Right cardiac atrium (tissue), 5 donors: ENCODE data around the gene AASDH. TPM values are rescaled to one million over a fixed set of nuclear protein-coding genes. Genes with fewer than 3 reads are reported as not detected.
A peak's percentile ranks its signal among the peaks of the same experiment; 100 is the strongest.

Experiments
- ATAC-seq, 2 donors: fragments of 200-7000 bp; cut with Tn5 transposase; one replicate each; pipeline versions ENCODE4 v1.8.0 to v1.9.1; 2020; ENCODE audit warnings: moderate library complexity in 2 of 2, mild to moderate bottlenecking in 1 of 2
- DNase-seq, 3 donors: peaks; one replicate each; pipeline ENCODE4 v3.0.0-alpha.2; 2020
- H3K27ac ChIP-seq: one replicate; pipeline ENCODE4 v1.5.1; 2013; ENCODE audit warnings: mild to moderate bottlenecking, low read length, control low read depth, moderate library complexity
- H3K27me3 ChIP-seq: one replicate; pipeline ENCODE4 v1.6.1; 2013; ENCODE audit not compliant: control insufficient read depth, insufficient read depth
- H3K4me1 ChIP-seq: one replicate; pipeline ENCODE4 v1.6.1; 2013; ENCODE audit warnings: low read length; ENCODE audit not compliant: control insufficient read depth, insufficient read depth
- H3K4me3 ChIP-seq: one replicate; pipeline ENCODE4 v1.5.1; 2013; ENCODE audit warnings: low read length, control low read depth
- H3K9me3 ChIP-seq: one replicate; pipeline ENCODE4 v1.6.1; 2013; ENCODE audit warnings: low read length; ENCODE audit not compliant: control insufficient read depth
- WGBS: extraction: QIAGEN DNeasy Blood & Tissue Kit; methylation state at CpG from one replicate; pipeline ENCODE4 v1.1.7; 2013; 5-methylcytosine and 5-hydroxymethylcytosine counted together
- intact Hi-C, 4 donors: fragments of 100-400 bp; cut with DNase I; formaldehyde crosslinking; loops; one replicate each; pipeline versions ENCODE4 v1.11.0 to v1.14.0; 2022 to 2023
- long read RNA-seq, 4 donors: library from polyadenylated mRNA; unstranded; transcript quantifications; one replicate each; pipeline ENCODE4 v2.0.0, GENCODE V29; 2020 to 2021
- polyA plus RNA-seq: library from polyadenylated mRNA; stranded (reverse); fragments of 200-250 nt; gene quantifications from one replicate; pipeline ENCODE4 v1.2.3, GENCODE V29; 2013
- total RNA-seq, 4 donors: library from RNA; stranded (reverse); fragmentation: NEBNext Ultra II Directional; extraction: Animal tissue kit (Norgen Biotek cat#: 25700); gene quantifications; one replicate each; pipeline ENCODE4 v1.2.1, GENCODE V29; 2021
- donor health status: healthy with polysubstance abuse.
- donor health status: DM: no; HTN: yes; CAD: no.
- donor health status: DM: no; HTN: no; CAD: no.
- donor health status: DM: no; HTN: yes; CAD: no; lungs with severe emphysema.
- donor health status: DM: yes; HTN: yes; CAD: no.

Gene AASDH, protein sequence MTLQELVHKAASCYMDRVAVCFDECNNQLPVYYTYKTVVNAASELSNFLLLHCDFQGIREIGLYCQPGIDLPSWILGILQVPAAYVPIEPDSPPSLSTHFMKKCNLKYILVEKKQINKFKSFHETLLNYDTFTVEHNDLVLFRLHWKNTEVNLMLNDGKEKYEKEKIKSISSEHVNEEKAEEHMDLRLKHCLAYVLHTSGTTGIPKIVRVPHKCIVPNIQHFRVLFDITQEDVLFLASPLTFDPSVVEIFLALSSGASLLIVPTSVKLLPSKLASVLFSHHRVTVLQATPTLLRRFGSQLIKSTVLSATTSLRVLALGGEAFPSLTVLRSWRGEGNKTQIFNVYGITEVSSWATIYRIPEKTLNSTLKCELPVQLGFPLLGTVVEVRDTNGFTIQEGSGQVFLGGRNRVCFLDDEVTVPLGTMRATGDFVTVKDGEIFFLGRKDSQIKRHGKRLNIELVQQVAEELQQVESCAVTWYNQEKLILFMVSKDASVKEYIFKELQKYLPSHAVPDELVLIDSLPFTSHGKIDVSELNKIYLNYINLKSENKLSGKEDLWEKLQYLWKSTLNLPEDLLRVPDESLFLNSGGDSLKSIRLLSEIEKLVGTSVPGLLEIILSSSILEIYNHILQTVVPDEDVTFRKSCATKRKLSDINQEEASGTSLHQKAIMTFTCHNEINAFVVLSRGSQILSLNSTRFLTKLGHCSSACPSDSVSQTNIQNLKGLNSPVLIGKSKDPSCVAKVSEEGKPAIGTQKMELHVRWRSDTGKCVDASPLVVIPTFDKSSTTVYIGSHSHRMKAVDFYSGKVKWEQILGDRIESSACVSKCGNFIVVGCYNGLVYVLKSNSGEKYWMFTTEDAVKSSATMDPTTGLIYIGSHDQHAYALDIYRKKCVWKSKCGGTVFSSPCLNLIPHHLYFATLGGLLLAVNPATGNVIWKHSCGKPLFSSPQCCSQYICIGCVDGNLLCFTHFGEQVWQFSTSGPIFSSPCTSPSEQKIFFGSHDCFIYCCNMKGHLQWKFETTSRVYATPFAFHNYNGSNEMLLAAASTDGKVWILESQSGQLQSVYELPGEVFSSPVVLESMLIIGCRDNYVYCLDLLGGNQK
- total RNA-seq (1 to 10 TPM; 8.1 to 9.8 (median 8.5) TPM), polyA plus RNA-seq (3.0 TPM)
- long read RNA-seq, donor 1, partial matches to known transcripts, result 3 of 11 reads
- long read RNA-seq, donor 1, other reads (novel, unspliced or antisense), result 2 of 11 reads
- long read RNA-seq, donor 2, partial matches to known transcripts, result 1 of 5 reads
- long read RNA-seq, donor 2, other reads (novel, unspliced or antisense), result 2 of 5 reads
- long read RNA-seq, donor 3, partial matches to known transcripts, result 0 of 4 reads
- long read RNA-seq, donor 3, other reads (novel, unspliced or antisense), result 1 of 4 reads
- long read RNA-seq, donor 4, partial matches to known transcripts, result 0 of 7 reads
- long read RNA-seq, donor 4, other reads (novel, unspliced or antisense), result 2 of 7 reads

GRCh38 chr4:56387023-56388001 is at the start of gene AASDH:
TSS of gene AASDH (minus strand) at chr4:56387491. CDS start at chr4:56384299, 3,192 bp downstream.
- no peaks in the 10 kb centered on the region for H3K9me3 ChIP-seq
- peak within 1 kb of the TSS; percentile 93 for H3K4me3 ChIP-seq
- no peaks in the 10 kb centered on the region for H3K27me3 ChIP-seq
- H3K27ac ChIP-seq, result peak within 1 kb of the TSS; percentile 91
- ATAC-seq, result peak; percentile 98
- under 1% methylated on average over 57 of the region's 57 CpGs for WGBS
- H3K4me1 ChIP-seq, result peaks cover 2% of the 10 kb centered on the region
- intact Hi-C loops, result no loop called here
- DNase-seq, result peak; percentile 92 to 97 (median 97)

DNA sequence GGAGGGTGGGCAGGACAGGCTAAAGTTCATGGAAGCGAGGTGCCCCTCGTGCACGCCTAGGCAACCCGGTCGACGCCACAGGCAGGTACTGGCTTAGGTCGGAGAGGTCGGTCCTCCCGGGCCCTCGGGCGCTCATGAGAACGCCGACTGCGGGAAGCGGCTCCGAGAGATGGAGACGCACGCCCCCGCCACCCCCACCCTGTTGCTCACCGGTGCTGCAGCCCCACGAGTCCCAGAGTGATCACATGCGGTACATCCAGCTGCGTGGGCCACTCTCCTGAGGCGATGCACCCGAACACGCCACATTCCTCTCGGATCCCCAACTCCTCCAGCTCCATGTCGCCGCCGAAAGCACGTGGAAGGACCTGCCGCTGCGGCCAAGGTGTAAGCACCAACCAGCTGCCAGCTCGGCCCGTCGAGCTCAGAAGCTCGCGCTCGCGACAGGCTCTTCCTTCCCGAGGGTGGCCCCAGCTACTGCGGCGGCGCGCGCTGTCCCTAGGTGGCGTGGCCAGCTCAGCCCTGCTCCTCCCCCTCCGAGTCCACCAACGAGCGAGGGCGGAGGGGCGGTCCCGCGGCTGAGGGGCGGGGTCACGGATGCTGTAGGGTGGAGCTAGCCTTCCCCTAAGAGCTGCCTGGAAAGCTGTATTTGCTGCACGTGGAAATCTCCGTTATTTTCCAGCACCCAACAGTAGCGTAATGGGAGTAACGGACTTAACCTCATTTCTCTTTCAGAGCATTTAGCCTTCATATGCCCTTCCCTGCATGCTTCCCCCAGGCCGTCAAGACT is 48.0 kb upstream of the AASDH start, which contains the start of gene PPAT:
Gene PPAT, minus strand, starts transcription at position 476 of the 787 bp plus-strand sequence. Its CDS starts 138 bp downstream, at position 338.
- under 1% methylated on average over 61 of the region's 61 CpGs for WGBS
- DNase-seq, result peak; percentile 98 to 99 (median 99)

DNA sequence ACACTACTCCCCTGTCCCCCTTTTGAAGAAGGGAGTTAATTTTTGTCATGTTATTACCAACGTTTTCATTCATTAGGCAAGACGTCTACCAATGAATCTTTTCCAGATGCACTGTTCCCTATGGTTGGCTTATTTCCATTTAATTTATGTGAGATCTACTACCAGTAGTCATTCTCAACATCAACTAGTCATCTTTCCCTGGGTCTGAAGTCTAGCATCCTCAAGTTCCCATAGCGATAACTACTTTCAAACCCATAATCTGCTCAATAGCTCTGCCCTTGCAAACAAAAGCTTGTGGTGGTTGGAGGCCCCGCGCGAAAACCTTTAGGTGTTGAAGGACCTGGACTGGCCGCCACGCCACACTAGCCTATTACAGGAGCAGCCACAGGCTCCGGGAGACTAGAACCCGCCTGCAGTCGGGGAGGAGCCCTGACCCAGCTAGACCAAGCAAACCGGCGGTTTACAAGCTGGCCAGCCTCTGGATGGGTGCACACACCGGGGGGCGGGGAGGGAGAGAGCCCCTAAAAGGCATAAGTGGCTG is 47.4 kb upstream of the AASDH start:
- H3K4me3 ChIP-seq, result peak overlapping the region; percentile 80
- no peaks in the 10 kb centered on the region for H3K9me3 ChIP-seq
- WGBS, result 2% methylated on average over 15 of the region's 15 CpGs
- ATAC-seq (peak; percentile 15 to 30), DNase-seq (peak in 1 of 3 donors; percentile 77)
- no peaks in the 10 kb centered on the region for H3K4me1 ChIP-seq
- intact Hi-C loops, result no loop called here
- H3K27ac ChIP-seq, result peak overlapping the region; percentile 99
- no peaks in the 10 kb centered on the region for H3K27me3 ChIP-seq

More for the DNA sequence above, 48.0 kb upstream of the AASDH start, which contains the start of gene PPAT:
- intact Hi-C loops, result no loop called here
- peak within 1 kb of the TSS; percentile 99 for H3K27ac ChIP-seq
- H3K4me1 ChIP-seq, result no peaks in the 10 kb centered on the region
- no peaks in the 10 kb centered on the region for H3K27me3 ChIP-seq
- H3K4me3 ChIP-seq, result peak within 1 kb of the TSS; percentile 80
- ATAC-seq, result peak; percentile 98
- no peaks in the 10 kb centered on the region for H3K9me3 ChIP-seq

- Histone ChIP-seq H3K9me3 (no peaks in the 10 kb centered on the region), H3K4me1 (no peaks in the 10 kb centered on the region), H3K27ac (no peak overlapping the region), H3K4me3 (no peak overlapping the region), H3K27me3 (no peaks in the 10 kb centered on the region)
- DNase-seq, result no peak
- no peak for ATAC-seq
- intact Hi-C loops, result no loop called here
Observed at GRCh38 chr4:56433280-56433679, 46.0 kb upstream of the AASDH start.

DNA sequence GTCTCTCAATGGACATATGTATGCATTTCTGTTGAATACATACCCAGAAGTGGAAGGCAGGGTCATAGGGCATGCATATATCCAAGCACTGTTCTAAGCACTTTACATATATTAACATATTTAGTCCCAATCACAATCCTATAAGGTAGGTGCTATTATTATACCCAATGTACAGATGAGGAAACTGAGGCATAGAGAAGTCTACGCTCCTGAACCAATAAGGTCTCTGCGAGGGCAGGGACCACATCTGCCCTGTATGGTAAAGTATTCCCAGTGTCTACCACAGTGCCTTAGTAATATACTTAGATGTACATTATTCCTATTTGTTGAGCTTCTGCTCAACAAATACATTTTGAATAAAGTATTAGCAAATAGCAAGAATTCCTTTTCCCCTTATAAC is 42.9 kb upstream of the AASDH start:
- ATAC-seq (no peak), DNase-seq (no peak)
- Histone ChIP-seq H3K4me3 (no peak overlapping the region), H3K27me3 (no peaks in the 10 kb centered on the region), H3K4me1 (no peaks in the 10 kb centered on the region), H3K9me3 (no peaks in the 10 kb centered on the region), H3K27ac (no peak overlapping the region)
- 98% methylated on average over 2 of the region's 2 CpGs for WGBS
- intact Hi-C loops, result no loop called here

DNA sequence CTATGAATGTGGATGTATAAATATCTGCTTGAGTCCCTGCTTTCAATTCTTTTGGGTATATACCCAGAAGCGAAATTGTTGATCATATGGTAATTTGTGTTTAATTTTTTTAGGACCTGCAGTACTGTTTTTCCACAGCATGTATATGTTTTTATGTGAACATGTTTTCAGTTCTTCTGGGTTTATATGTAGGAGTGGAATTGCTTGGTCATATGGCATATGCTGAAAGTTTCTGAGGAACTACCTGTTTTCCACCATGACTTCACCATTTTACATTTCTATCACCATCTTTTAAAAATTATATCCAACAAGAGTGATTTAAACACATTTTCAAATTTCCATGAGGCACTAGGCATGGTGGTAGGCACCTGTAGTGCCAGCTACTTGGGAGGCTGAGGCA is 39.9 kb upstream of the AASDH start:
- ATAC-seq, result no peak
- intact Hi-C loops, result loop anchor here in 2 of 4 donors (10.0 kb wide), 2 partner anchors 118 to 378 kb away; no protein-coding TSS in a partner anchor
- Histone ChIP-seq H3K27ac (no peak overlapping the region), H3K27me3 (no peaks in the 10 kb centered on the region), H3K9me3 (no peaks in the 10 kb centered on the region), H3K4me3 (no peak overlapping the region), H3K4me1 (no peaks in the 10 kb centered on the region)
- 96% methylated on average over 1 of the region's 1 CpG for WGBS
- no peak for DNase-seq

- no peak for ATAC-seq
- Histone ChIP-seq H3K4me1 (no peaks in the 10 kb centered on the region), H3K27me3 (no peaks in the 10 kb centered on the region), H3K4me3 (no peak overlapping the region), H3K27ac (no peak overlapping the region), H3K9me3 (no peaks in the 10 kb centered on the region)
- intact Hi-C loops, result loop anchor here in 2 of 4 donors (10.0 kb wide), 2 partner anchors 119 to 379 kb away; no protein-coding TSS in a partner anchor
- DNase-seq, result no peak
- 95% methylated on average over 6 of the region's 6 CpGs for WGBS
Observed at GRCh38 chr4:56426273-56426672, 39.0 kb upstream of the AASDH start.

GRCh38 chr4:56425518-56425917 is 38.2 kb upstream of the AASDH start:
- WGBS, result 91% methylated on average over 3 of the region's 3 CpGs
- no peak for ATAC-seq
- intact Hi-C loops, result loop anchor here in 2 of 4 donors (10.0 kb wide), 2 partner anchors 119 to 379 kb away; no protein-coding TSS in a partner anchor
- Histone ChIP-seq H3K27ac (no peak overlapping the region), H3K27me3 (no peaks in the 10 kb centered on the region), H3K9me3 (no peaks in the 10 kb centered on the region), H3K4me3 (no peak overlapping the region), H3K4me1 (no peaks in the 10 kb centered on the region)
- no peak for DNase-seq
